Thoracic aorta (tissue), 2 donors: ENCODE results near the gene MAML3. TPM values are rescaled to one million over a fixed set of nuclear protein-coding genes. Genes with fewer than 3 reads are reported as not detected.
A peak's percentile ranks its signal among the peaks of the same experiment; 100 is the strongest.

Source experiments
- ATAC-seq: fragments of 150-250 bp; one replicate; pipeline ENCODE4 v1.8.0; 2017; ENCODE audit warnings: low read depth; ENCODE audit not compliant: insufficient number of reproducible peaks, low FRiP score
- DNase-seq: peaks from one replicate; pipeline ENCODE4 v3.0.0-alpha.2; 2020; ENCODE audit warnings: low spot score
- H3K27ac ChIP-seq, 2 donors: fragments of 200-600 bp; sonication (generic); 1 replicate in 1 of 2; 2 replicates in 1 of 2; pipeline ENCODE4 v1.5.1; 2016; ENCODE audit warnings: mild to moderate bottlenecking in 2 of 2, moderate library complexity in 2 of 2
- H3K27me3 ChIP-seq: fragments of 200-600 bp; sonication (generic); replicated peaks from 2 replicates; pipeline ENCODE4 v1.6.0; 2016; ENCODE audit warnings: mild to moderate bottlenecking; ENCODE audit not compliant: insufficient read depth
- H3K36me3 ChIP-seq: fragments of 200-600 bp; sonication (generic); one replicate; pipeline ENCODE4 v1.5.1; 2016
- H3K4me1 ChIP-seq, 2 donors: fragments of 200-600 bp; sonication (generic); 1 replicate in 1 of 2; 2 replicates in 1 of 2; pipeline versions ENCODE4 v1.5.1 to v1.6.0; 2016; ENCODE audit warnings: low read depth in 2 of 2, mild to moderate bottlenecking in 1 of 2; ENCODE audit not compliant: control insufficient read depth in 1 of 2
- H3K4me3 ChIP-seq: fragments of 200-600 bp; sonication (generic); 2 replicates; pipeline ENCODE4 v1.5.1; 2016; ENCODE audit warnings: mild to moderate bottlenecking
- H3K9me3 ChIP-seq: fragments of 200-600 bp; sonication (generic); 2 replicates; pipeline ENCODE4 v1.5.1; 2016
- CTCF ChIP-seq: fragments of 200-600 bp; sonication (generic); IDR thresholded peaks from one replicate; pipeline ENCODE4 v1.5.1; 2019; ENCODE audit warnings: antibody characterized with exemption
- total RNA-seq, 2 donors: library from RNA; depleted of rRNA; stranded (reverse); fragments of >200 nt; gene quantifications; one replicate each; pipeline versions ENCODE4 v1.1.0 to v1.2.3, GENCODE V29; 2016

The MAML3 gene
- total RNA-seq, 2 donors from 2014 or later = 7.3 to 14.1 TPM

- Histone ChIP-seq H3K36me3 (peaks cover 4% of the 10 kb centered on the region), H3K4me3 (no peak overlapping the region), H3K27me3 (no peaks in the 10 kb centered on the region), H3K27ac (peak overlapping the region; percentile 54 to 56), H3K4me1 (peaks cover 11 to 33% of the 10 kb centered on the region in 2 donors), H3K9me3 (no peaks in the 10 kb centered on the region)
- DNase-seq (no peak), ATAC-seq (no peak)
- no peak for TF ChIP-seq CTCF
Observed at GRCh38 chr4:139715746-139716391, 438.1 kb downstream of the MAML3 start.

GRCh38 chr4:139712882-139713281 lies 441.1 kb downstream of the MAML3 start:
- ATAC-seq (no peak), DNase-seq (no peak)

DNA sequence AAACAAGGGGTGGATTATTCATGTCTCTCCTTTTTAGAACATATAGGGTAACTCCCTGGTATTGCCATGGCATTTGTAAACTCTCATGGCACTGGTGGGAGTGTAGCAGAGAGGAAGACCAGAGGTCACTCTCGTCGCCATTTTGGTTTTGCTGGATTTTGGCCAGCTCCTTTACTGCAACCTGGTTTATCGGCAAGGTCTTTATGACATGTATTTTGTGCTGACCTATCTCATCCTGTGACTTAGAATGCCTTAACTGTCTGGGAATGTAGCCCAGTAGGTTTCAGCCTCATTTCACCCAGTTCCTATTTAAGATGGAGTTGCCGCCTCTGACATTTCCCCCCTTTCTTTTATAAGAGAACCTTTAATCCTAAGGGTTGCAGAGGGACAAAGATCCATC lies 442.5 kb downstream of the MAML3 start:
- H3K36me3 ChIP-seq = no peaks in the 10 kb centered on the region
- peak overlapping the region; percentile 34 for H3K4me3 ChIP-seq
- DNase-seq = no peak
- peak overlapping the region in 1 of 2 donors; percentile 67 for H3K27ac ChIP-seq
- ATAC-seq = no peak
- H3K9me3 ChIP-seq = no peaks in the 10 kb centered on the region
- no peaks in the 10 kb centered on the region for H3K27me3 ChIP-seq
- peaks cover 11 to 33% of the 10 kb centered on the region in 2 donors for H3K4me1 ChIP-seq
- TF ChIP-seq CTCF = no peak

More at GRCh38 chr4:139712882-139713281, 441.1 kb downstream of the MAML3 start:
- H3K36me3 ChIP-seq = no peaks in the 10 kb centered on the region
- H3K27ac ChIP-seq = peak overlapping the region; percentile 30 to 67
- no peaks in the 10 kb centered on the region for H3K27me3 ChIP-seq
- H3K4me3 ChIP-seq = peak overlapping the region; percentile 9
- peaks cover 11 to 33% of the 10 kb centered on the region in 2 donors for H3K4me1 ChIP-seq
- no peaks in the 10 kb centered on the region for H3K9me3 ChIP-seq
- TF ChIP-seq CTCF = no peak

- Histone ChIP-seq H3K27me3 (no peaks in the 10 kb centered on the region), H3K36me3 (no peaks in the 10 kb centered on the region), H3K4me1 (peaks cover 11 to 24% of the 10 kb centered on the region in 2 donors), H3K9me3 (no peaks in the 10 kb centered on the region), H3K27ac (no peak overlapping the region), H3K4me3 (no peak overlapping the region)
- ATAC-seq (no peak), DNase-seq (no peak)
- TF ChIP-seq CTCF = no peak
Observed at GRCh38 chr4:139710073-139710472, 443.9 kb downstream of the MAML3 start.

DNA sequence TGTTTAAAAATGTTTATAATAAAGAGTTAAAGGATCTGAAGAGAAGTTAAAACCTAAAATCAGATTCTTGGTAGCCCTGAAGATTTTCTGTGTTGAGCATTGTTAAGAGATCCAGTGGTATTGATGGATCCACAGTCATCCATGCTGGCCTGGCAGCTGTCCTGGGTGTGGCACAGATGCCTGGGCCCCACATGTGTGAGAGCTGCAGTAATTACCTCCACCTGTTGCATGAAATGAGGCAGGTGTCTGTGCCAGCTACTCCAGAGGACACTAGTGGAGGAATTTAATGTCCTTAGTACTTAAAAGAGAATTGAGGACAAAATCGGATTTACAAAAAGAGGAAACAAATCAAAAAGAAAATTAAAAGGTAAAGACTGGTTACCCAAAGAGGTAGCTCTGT lies 444.3 kb downstream of the MAML3 start:
- Histone ChIP-seq H3K27me3 (no peaks in the 10 kb centered on the region), H3K36me3 (no peaks in the 10 kb centered on the region), H3K9me3 (no peaks in the 10 kb centered on the region), H3K27ac (no peak overlapping the region), H3K4me3 (no peak overlapping the region), H3K4me1 (peaks cover 11 to 24% of the 10 kb centered on the region in 2 donors)
- ATAC-seq (no peak), DNase-seq (no peak)
- no peak for TF ChIP-seq CTCF
